Activated CD8-positive, alpha-beta memory T cell treated with anti-CD3 and anti-CD28 coated beads, Interleukin-2, amount 50 U/mL, for 24 hours (primary cell): ENCODE measurements around the gene PSME3IP1.
"Not testable (repeated sequence)": the region's sequence is repeated elsewhere in the genome, so short reads cannot be mapped to it uniquely, and the experiment has no call there.

Source experiments
- DNase-seq: peaks from one replicate; pipeline ENCODE4 v3.0.0-alpha.2; 2020; ENCODE audit errors: extremely low read depth

The PSME3IP1 gene, protein sequence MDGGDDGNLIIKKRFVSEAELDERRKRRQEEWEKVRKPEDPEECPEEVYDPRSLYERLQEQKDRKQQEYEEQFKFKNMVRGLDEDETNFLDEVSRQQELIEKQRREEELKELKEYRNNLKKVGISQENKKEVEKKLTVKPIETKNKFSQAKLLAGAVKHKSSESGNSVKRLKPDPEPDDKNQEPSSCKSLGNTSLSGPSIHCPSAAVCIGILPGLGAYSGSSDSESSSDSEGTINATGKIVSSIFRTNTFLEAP

GRCh38 chr16:57185945-57186871, at the start of gene PSME3IP1, which contains the start of gene RSPRY1:
PSME3IP1 (minus strand) TSS chr16:57186039; CDS start chr16:57173854, 12,185 bp downstream.
RSPRY1 (plus strand) TSS chr16:57186329; CDS start chr16:57204659, 18,330 bp downstream.
- DNase-seq, result peak; percentile 97

DNA sequence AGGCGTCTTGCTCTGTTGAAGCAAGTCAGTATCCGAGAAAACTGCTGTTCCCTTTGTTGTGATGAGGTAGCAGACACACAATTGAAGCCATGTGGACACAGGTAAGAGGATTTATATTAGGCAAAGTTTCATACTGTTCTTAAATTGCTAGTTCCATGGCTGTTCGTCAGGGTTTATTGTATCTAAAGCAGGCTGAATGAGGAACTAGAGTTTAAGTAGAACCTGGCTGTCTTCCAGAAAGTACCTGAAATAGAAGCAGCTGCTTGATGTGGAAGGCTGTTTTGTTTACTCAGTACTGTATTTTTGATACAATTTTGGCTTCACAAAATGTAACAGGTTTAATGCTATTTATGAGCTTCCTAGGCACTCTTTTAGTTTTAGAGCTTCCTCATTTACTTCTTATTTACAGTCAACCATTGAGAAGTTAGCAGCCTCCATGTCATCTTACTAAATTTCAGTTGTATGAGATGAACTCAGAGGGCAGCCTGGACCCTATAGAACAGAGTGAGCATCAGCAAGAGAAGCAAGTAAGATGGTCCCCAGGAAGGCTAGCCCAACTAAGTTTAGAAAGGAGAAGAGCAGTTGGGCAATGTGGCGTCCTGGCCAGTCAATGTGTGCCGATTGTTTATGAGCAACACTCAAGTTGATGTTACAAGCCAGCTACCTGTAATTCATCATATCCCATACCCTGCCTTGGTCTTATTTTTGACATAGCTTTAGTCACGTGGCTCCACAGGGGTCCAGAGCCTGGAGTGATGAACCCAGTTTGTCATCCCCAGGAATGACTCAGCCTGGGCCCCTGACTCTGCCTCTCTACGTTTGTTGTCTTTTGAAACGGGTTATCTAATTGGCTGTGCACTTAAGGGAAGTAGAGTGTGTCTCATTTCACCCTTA, 49.5 kb upstream of the PSME3IP1 start:
- no peak for DNase-seq

DNA sequence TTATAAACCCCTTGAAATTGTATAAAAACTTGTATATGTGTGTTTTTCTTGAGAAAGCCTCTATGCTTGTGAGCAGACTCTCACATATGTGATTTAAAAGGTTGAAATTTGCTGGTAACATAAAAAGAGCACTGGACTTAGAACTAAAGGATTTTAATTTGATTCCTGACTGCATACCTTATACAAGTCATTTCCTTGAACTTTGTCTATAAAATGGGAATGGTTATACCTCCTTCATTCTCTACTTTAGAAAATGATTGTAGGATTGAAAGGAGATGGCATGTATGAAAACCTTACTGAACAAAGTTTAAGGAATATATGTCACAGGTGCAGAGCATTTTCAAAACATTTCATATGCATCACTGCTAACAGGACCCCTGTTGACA, 48.9 kb upstream of the PSME3IP1 start:
- DNase-seq, result no peak

- no peak for DNase-seq
These were observed 48.3 kb upstream of the PSME3IP1 start for GRCh38 chr16:57233944-57234706.

GRCh38 chr16:57231821-57232350, 46.0 kb upstream of the PSME3IP1 start:
- DNase-seq, result no peak

DNA sequence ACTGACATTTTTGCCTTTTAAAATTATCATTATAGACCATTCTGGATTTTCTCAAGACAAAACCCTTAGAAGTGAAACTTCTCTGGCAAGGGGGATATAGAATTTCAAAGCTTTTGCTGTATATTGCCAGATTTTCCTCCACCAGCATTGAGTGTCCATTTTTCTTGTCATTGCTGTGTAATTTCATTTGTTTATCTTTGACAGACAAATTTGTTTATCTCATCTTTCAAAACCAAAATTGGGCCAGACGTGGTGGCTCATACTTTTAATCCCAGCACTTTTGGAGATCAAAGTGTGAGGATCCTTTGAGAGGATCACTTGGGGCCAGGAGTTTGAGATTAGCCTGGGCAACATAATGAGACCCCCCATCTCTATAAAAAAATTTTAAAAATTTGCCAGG, 43.2 kb upstream of the PSME3IP1 start:
- no peak for DNase-seq

DNA sequence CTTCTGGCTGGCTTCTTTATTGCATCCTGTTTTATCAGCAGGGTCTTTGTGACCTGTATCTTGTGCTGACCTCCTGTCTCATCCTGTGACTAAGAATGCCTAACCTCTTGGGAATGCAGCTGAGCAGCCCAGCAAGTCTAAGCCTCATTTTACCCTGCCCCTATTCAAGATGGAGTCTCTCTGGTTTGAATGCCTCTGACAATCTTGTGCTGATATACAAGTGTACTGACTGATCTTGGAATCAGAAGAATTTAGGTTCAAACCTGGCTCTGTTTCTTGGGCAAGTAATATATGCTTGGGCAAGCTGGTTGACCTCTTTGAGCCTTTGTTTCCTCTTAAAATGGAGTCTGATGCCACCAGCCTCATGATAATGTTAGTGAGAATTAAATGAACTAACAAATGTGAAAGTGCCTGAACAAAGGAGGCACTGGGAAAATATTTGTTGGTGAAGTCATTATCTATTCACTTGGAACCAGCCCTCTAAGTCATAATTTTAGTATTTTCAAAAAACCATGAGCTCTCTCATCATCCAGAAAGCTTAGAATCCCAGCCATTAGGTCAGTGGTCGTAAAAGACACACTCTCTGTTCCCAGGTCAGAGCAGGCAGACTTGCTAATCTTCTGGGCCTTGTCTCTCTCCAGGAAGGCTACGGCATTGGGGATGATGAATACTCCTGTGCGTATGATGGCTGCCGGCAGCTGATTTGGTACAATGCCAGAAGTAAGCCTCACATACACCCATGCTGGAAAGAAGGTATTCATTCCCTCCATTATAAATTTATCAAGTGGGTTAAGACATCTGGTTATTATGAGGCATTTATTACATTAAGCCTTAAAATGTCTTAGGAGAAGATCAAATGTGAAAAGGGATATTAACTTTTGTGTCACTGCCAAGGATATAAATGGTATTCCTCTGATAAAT, 41.1 kb upstream of the PSME3IP1 start:
- DNase-seq, result no peak

- DNase-seq, result no peak
These were observed 40.1 kb upstream of the PSME3IP1 start for GRCh38 chr16:57225978-57226377.

DNA sequence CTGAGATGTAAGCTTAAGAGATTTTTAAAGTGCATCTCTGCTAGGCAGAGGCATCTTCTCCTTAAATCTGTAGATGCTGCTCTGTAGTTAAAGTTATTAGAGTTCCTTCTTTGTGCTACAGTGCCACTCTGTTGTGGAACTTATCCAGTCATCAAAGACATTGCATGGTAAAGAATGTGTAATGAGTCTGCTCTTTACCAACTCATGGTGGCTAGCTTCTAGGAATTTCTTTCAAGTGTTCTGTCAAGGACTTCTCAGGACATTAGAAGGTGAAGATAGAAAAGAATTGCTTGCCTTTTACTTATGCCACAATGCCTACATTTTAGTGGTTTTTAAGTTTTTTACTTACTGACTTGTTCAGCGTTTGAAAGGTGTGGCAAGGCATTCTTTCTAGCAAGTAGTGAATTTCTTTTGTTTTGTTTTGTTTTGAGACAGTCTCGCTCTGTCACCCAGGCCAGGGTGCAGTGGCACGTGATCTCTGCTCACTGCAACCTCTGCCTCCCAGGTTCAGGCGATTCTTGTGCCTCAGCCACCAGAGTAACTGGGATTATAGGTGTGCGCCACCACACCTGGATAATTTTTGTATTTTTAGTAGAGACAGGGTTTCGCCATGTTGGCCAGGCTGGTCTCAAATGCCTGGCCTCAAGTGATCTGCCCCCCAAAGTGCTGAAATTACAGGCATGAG, 39.0 kb upstream of the PSME3IP1 start:
- no peak for DNase-seq

- no peak for DNase-seq
These were observed 37.2 kb upstream of the PSME3IP1 start for GRCh38 chr16:57223057-57223456.

GRCh38 chr16:57216968-57217367, 31.1 kb upstream of the PSME3IP1 start:
- DNase-seq, result no peak

- DNase-seq, result no peak
These were observed 27.6 kb upstream of the PSME3IP1 start for GRCh38 chr16:57213462-57213861.

DNA sequence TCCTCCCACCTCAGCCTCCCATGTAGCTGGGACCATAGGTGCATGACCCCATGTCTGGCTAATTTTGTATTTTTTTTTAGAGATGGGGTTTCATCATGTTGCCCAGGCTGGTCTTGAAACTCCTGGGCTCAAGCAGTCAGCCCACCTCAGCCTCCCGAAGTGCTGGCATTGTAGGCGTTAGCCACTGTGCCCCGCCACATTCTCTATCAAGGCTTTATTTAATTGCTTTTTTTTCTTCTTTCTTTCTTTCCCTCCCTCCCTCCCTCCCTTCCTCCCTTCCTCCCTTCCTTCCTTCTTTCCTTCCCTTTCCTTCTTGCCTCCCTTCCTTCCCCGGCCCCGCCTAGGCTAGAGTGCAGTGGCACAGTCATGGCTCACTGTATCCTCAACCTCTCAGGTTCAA, 23.9 kb upstream of the PSME3IP1 start:
- no peak for DNase-seq

DNA sequence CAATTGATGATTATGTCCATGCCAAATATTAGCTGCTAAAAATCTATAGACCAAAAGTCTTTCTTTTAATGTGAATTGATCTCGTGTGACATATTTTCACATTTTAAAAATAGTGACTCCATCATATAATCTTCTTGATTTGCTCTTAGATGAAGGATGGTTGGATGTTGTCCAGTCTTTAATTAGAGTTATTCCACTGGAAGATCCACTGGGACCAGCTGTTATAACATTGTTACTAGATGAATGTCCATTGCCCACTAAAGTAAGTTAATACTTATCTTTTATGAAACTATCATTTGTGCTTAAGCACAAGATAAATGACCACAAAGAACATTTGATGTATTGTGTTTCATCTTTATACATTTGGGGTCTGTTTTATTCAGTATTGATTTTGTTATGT, 23.1 kb upstream of the PSME3IP1 start:
- DNase-seq, result no peak

DNA sequence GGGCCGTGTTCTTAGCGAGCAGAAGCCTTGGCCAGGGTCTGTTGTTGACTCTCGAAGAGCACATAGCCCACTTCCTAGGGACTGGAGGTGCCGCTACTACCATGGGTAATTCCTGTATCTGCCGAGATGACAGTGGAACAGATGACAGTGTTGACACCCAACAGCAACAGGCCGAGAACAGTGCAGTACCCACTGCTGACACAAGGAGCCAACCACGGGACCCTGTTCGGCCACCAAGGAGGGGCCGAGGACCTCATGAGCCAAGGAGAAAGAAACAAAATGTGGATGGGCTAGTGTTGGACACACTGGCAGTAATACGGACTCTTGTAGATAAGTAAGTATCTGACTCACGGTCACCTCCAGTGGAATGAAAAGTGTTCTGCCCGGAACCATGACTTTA, 18.8 kb upstream of the PSME3IP1 start:
- DNase-seq, result no peak

- DNase-seq, result no peak
These were observed 17.6 kb upstream of the PSME3IP1 start for GRCh38 chr16:57203451-57203850.

GRCh38 chr16:57202095-57202886, 16.5 kb upstream of the PSME3IP1 start:
- DNase-seq, result no peak

DNA sequence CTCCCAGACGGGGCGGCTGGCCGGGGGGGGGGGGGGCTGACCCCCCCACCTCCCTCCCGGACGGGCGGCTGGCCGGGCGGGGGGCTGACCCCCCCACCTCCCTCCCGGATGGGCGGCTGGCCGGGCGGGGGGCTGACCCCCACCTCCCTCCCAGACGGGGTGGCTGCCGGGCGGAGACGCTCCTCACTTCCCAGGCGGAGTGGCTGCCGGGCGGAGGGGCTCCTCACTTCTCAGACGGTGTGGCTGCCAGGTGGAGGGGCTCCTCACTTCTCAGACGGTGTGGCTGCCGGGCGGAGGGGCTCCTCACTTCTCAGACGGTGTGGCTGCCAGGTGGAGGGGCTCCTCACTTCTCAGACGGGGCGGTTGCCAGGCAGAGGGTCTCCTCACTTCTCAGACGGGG, 15.1 kb upstream of the PSME3IP1 start:
- not testable (repeated sequence) for DNase-seq
